B cell (primary cell): ENCODE measurements around the gene GAMT.

Source experiments
- CTCF ChIP-seq: fragments of 200-600 bp; IDR thresholded peaks from one replicate; pipeline ENCODE4 v1.8.0; 2022; ENCODE audit warnings: antibody characterized with exemption, mild to moderate bottlenecking
- EZH2 ChIP-seq: IDR thresholded peaks from 2 replicates; pipeline ENCODE4 v1.6.1; 2012; ENCODE audit warnings: borderline replicate concordance, low read depth, mild to moderate bottlenecking, moderate library complexity, low read length; ENCODE audit not compliant: insufficient read depth, poor library complexity, severe bottlenecking

GRCh38 chr19:1389033-1389940 lies 12.1 kb downstream of the GAMT start:
- TF ChIP-seq EZH2 (no peak), CTCF (no peak)
